GM18508 (cell line): Measurements from ENCODE around the gene PRPH2.
"Not testable (repeated sequence)": the region's sequence is repeated elsewhere in the genome, so short reads cannot be mapped to it uniquely, and the experiment has no call there.

ENCODE experiments used
- ATAC-seq: cut with Tn5 transposase; IDR thresholded peaks from one replicate; pipeline ENCODE4 v1.9.1; 2021; ENCODE audit warnings: moderate number of reproducible peaks; ENCODE audit not compliant: insufficient read depth, unreplicated experiment

Gene PRPH2

GRCh38 chr6:42704251-42704936 is 18.0 kb downstream of the PRPH2 start:
- ATAC-seq: no peak

- not testable (repeated sequence) for ATAC-seq
Observed at GRCh38 chr6:42702786-42703185, 19.6 kb downstream of the PRPH2 start.

DNA sequence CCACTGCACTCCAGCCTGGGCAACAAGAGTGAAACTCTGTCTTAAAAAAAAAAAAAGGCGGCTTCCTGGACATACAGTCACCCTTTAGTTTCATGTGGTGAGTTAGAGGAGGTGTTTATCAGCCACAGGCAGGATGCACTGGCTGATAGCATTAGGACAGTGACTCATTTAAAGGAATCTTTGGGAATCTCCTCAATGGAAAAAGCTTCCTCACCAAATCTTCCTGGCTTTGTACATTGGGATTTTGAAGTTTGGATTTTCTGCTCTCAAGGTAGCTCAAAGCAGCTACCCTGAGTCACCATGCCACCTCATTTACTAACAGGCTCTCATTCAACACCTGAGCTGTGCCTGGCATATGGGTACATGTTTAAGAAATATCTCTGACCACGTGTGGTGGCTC is 20.2 kb downstream of the PRPH2 start:
- ATAC-seq: no peak

GRCh38 chr6:42698217-42698616 is 24.2 kb downstream of the PRPH2 start:
- ATAC-seq: no peak

- no peak for ATAC-seq
Observed at GRCh38 chr6:42697268-42697655, 25.1 kb downstream of the PRPH2 start.

DNA sequence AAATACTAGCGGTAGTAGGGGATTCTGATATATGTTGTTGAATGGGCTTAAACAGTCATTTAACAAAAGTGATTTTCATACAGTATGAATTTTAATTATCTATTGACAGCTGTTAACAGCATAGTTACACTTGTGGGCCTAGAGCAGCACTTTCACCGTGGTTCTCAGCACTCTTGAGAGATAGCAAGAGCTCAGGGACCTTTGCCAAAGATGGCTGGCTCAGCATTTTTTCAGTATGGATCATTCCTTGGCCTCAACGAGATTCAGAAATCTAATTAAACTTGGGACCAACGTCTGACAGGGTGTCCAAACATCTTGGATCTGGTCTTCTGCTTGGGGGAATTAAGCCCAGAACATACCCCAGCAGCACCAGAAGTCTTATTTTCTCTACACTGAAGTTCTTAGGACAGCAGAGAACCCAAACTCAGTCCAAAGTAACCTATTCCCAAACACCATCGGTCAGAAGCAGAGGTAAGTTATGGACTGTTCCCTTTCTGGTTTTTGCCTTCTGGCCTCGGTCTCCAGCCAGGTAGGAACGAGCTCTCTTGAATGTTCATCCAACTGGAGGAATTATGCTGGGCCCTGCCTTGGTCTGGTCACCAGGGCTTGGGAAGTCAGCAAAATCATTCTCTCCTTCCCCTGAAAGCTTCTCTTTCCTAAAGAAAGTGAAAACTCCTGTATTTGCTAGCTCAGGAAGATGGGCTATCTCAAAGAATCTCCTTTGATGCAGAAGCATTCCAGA is 25.7 kb downstream of the PRPH2 start:
- ATAC-seq: no peak

GRCh38 chr6:42694586-42694985 is 27.8 kb downstream of the PRPH2 start:
- no peak for ATAC-seq

GRCh38 chr6:42693725-42694323 is 28.6 kb downstream of the PRPH2 start:
- ATAC-seq: no peak

DNA sequence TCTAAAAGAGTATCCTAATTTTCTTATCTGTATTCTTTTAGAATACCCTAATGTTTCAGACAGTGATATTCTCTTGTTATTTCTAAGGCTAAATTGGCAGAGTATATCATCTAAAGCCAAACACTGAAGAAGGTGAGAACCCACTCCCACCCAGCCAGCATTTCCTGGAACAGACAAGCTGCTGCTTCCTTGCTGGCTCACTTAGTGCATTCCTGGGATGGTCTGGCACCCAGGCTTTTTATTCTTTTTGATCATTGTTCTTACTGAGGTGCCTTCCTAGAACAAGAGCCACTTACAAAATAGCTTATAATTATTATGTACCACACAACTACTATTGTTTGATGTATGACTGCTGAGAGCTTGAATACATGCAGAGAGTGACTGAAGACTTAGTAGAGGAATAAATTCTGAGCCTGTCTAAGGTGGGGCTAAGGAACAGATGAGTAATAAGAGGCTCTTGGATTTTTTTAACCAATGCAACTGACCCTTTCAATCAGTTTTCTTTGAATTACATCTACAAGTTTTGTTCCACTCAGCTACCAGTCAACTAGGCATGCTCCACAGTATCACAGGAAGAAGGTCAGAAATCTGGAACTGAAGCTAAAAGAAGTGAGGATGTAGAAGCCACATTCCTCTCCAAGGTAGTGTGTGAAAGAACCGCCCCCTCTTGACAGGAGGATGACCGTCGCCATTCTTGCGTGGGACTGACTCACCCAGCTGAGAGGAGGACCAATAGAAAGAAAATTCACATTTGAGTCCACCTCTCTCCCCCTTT is 30.1 kb downstream of the PRPH2 start:
- no peak for ATAC-seq

DNA sequence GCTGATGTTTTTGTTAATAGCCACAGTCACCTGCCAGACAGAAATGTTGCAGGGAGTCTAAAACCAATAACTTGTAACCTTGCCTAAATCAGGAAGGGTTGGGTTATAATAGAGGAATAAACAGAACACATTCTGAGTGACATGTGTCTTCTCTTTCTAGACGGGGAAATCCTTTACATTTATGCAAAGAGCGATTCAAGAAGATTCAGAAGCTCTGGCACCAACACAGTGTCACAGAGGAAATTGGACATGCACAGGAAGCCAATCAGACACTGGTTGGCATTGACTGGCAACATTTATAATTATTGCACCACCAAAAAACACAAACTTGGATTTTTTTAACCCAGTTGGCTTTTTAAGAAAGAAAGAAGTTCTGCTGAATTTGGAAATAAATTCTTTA is 31.5 kb downstream of the PRPH2 start:
- no peak for ATAC-seq

- ATAC-seq: no peak
Observed at GRCh38 chr6:42690151-42690702, 32.2 kb downstream of the PRPH2 start.

DNA sequence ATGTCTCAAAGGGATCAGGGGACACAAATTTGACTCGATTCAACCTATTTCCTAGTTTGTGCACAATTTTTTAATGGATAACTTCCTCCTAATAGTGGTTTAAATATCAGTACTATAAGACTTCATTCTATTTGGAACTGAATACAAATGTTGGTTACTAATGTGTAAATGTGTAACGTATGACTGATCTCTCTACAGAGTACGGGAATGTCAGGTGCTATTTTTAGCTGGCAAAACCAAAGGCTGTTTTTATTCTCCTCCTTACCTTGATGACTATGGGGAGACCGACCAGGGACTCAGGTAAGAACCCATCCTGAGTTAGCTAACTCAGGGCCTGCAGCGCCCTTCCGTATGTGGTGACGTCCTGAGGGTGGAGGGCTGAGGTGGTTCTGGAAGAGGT is 33.0 kb downstream of the PRPH2 start:
- ATAC-seq: no peak

GRCh38 chr6:42688281-42688680 is 34.1 kb downstream of the PRPH2 start:
- ATAC-seq: no peak

- no peak for ATAC-seq
Observed at GRCh38 chr6:42679358-42679757, 43.0 kb downstream of the PRPH2 start.

- no peak for ATAC-seq
Observed at GRCh38 chr6:42674780-42675179, 47.6 kb downstream of the PRPH2 start.

GRCh38 chr6:42674368-42674767 is 48.0 kb downstream of the PRPH2 start:
- ATAC-seq: not testable (repeated sequence)

DNA sequence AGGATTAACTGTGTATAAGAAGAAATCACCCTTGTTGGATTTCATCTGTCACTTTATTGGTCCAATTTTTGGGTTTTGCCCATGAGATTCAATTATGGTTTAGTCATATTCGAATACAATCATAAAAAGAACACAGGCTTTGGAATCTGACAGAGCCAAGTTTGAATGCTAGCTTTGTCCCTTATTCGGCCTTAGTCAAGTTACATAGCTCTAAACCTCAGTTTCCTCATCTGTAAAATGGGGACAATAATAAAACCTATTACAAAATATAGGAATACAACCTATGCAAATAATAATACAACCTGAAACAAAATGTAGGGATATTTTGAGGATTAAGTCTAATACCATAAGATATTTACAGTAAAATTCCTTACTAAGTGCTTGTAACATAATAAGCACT is 57.7 kb downstream of the PRPH2 start:
- no peak for ATAC-seq

GRCh38 chr6:42661540-42662153 is 60.8 kb downstream of the PRPH2 start:
- no peak for ATAC-seq

DNA sequence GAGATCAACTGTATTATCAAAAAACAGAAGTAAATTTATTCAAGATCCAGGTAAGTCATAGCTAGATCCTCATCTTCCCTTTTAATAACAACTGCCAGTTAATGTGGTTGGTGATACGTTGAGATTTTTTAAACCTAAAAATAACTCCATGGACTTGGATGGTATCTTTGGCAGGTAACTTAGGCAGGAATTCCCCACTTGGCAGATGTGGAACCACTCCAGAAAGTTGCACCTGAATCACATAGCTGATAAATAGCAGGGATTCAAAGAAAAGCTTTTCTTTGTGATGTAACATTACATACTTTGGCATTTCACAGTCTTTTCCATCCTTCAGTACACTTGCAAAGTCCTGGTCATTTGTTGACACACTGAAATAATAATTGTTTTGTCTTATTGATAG is 62.6 kb downstream of the PRPH2 start:
- no peak for ATAC-seq

DNA sequence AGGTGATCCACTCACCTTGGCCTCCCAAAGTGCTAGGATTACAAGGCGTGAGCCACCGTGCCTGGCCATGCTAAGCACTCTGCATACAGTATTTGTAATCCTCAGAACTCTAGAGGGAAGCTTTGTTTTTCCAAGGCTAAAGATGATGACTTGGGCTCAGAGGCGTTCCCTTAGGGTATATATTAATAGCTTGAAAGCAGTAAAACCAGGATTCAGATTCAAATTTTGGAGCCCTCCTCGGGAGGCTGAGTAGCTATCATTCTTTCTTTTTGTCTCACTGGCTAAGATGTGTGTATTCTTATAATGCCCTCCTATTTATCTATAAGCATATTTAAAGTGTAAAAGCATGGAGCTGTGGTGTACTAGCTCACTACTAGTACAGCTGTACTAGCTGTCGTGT is 68.5 kb downstream of the PRPH2 start:
- no peak for ATAC-seq
